ENCODE data around the gene PNPLA7. TPM values are rescaled to one million over a fixed set of nuclear protein-coding genes. Genes with fewer than 3 reads are reported as not detected.
"Not testable (repeated sequence)": the region's sequence is repeated elsewhere in the genome, so short reads cannot be mapped to it uniquely, and the experiment has no call there.

PNPLA7 gene
- total RNA-seq, 1 donor from 2014 or later: 0.79 TPM

- no peak for DNase-seq (ENCODE audit: low read depth in 2 of 2)
Observed at GRCh38 chr9:137516144-137516917, 33.9 kb downstream of the PNPLA7 start.

DNA sequence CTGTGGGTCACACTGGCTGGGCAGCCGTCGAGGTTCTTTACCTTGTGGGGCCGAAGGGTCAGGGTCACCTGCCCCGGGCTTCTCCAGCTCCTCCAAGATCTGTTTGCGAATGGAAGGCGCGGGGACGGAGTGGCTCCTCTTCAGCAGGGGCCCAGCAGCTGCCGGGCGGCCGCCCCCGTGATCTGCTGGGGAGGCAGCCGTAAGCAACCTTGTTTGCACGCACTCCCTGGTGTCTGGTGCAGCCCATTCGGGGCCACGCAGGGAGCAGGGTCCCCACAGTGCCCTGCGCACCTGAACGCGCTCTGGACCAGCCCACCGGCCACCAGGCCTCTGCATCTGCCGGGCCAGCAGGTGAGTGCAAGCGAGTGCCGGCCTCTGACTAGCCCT is 34.9 kb downstream of the PNPLA7 start:
- DNase-seq (ENCODE audit: low read depth in 2 of 2): no peak

- no peak for DNase-seq (ENCODE audit: low read depth in 2 of 2)
Observed at GRCh38 chr9:137514691-137515337, 35.4 kb downstream of the PNPLA7 start.

GRCh38 chr9:137513801-137514570 is 36.2 kb downstream of the PNPLA7 start:
- not testable (repeated sequence) for DNase-seq (ENCODE audit: low read depth in 2 of 2)

DNA sequence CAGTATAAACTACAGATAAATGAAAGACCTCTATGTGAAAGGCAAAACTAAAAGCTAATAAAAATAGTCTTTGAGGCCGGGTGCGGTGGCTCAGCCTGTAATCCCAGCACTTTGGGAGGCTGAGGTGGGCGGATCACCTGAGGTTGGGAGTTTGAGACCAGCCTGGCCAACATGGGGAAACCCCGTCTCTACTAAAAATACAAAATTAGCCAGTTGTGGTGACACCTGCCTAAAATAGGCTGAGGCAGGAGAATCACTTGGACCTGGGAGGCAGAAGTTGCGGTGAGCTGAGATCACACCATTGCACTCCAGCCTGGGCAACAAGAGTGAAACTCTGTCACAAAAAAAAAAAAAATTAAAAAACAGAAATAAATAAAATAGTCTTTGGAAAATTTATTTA is 37.1 kb downstream of the PNPLA7 start:
- DNase-seq (ENCODE audit: low read depth in 2 of 2): not testable (repeated sequence)

DNA sequence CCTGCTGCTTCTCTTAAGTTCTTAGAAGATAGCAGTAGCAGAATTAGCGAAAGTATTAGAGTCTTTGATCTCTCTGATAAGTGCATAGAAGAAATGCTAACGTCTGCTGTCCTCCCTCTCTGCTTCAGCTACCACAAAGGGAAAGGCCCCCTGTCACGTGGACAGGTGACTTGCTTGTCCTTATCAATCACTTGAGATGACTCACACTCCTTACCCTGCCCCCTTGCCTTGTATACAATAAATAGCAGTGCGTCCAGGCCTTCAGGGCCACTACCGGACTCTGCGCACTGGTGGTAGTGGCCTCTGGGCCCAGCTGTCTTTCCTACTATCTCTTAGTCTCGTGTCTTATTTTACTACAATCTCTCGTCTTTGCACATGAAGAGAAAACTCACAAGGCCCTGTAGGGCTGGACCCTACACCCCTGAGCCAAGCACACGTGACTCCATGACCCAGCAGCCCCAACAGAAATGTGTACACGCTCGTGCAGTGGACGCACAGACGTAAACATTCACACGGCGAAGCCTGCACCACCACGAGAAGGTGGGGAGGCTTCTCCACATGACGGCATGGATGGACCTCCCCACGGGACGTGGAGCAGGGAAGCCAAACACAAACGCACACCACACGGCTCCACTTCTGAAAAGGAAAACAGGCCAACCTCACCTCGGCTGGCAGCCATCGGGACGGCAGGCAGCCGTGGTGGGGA is 38.3 kb downstream of the PNPLA7 start:
- DNase-seq (ENCODE audit: low read depth in 2 of 2): no peak

- not testable (repeated sequence) for DNase-seq (ENCODE audit: low read depth in 2 of 2)
Observed at GRCh38 chr9:137511126-137511525, 39.1 kb downstream of the PNPLA7 start.

DNA sequence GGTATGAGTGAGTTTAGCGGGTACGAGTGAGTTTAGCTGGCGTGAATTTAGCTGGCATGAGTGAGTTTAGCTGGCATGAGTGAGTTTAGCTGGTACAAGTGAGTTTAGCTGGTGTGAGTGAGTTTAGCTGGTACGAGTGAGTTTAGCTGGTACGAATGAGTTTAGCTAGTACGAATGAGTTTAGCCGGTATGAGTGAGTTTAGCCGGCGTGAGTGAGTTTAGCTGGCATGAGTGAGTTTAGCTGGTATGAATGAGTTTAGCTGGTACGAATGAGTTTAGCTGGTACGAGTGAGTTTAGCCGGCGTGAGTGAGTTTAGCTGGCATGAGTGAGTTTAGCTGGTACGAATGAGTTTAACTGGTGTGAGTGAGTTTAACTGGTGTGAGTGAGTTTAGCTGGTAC is 41.0 kb downstream of the PNPLA7 start:
- no peak for DNase-seq (ENCODE audit: low read depth in 2 of 2)

DNA sequence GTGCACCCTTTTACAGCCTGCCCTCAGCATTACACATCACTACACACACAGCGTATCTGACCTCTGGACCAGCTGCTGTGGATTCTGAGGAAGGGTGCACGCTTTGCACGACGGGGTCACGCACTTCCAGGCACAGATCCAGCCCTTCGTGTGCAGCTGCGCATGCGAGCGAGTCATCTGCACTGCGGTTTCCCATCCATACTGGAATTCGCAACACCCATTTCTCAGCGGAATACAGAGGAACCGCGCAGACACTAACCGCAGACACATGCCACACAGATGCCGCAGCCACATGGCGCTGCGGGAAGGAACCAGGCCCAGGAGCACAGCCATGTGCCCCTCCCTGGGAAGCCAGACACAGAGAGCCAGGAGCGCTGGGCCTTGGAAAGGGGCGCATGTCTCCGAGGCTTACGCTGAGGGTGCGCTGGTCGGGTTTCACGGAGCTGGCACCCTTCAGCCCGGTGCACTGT is 43.5 kb downstream of the PNPLA7 start:
- no peak for DNase-seq (ENCODE audit: low read depth in 2 of 2)

GRCh38 chr9:137506274-137506673 is 43.9 kb downstream of the PNPLA7 start:
- DNase-seq (ENCODE audit: low read depth in 2 of 2): no peak

DNA sequence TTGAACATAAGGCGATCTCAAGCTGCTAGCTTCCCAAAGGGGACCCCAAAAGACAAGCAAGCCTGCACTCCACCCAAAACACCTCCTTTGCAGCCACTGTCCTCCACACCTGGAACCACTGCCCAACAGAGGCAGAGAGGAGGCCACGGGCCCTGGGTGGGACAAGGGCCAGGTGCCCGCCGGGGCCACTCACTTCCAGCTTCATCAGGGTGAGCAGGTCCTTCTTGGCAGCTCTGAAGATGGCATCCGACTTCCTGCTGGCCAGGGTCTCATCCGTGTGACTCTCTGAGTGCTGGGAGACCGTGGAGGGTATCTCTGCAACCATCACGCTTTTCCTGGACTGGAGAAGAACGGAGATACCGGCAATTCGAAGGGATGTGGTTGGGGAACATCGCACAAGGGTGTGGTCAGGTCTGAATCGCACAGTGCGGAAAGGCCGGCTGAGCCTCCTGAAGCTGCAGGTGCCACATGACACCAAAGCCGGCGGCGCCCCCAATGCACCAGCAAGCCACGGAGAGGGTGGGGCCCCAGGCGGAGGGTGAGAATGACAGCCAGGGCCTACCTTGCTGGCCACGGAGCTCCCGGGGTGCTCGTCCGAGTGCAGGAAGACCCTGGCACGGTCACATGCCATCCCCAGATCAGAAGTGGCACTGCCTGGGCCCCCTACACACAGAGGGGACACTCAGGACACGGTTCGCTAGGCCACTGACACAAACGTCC is 44.6 kb downstream of the PNPLA7 start:
- no peak for DNase-seq (ENCODE audit: low read depth in 2 of 2)

DNA sequence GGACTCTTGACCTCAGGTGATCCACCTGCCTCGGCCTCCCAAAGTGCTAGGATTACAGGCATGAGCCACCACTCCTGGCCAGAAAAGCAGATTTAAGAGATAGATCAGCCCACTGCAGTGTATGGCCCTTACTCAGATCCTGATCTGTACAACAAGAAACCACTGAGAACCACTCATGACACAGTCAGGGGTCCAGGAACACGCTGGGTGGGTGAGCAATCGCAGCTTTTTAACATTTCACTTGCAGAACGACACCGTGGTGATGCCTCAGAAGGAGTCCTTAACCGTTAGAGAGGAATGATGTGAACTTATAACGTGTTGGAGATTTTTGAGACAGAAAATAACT is 45.8 kb downstream of the PNPLA7 start:
- no peak for DNase-seq (ENCODE audit: low read depth in 2 of 2)

DNA sequence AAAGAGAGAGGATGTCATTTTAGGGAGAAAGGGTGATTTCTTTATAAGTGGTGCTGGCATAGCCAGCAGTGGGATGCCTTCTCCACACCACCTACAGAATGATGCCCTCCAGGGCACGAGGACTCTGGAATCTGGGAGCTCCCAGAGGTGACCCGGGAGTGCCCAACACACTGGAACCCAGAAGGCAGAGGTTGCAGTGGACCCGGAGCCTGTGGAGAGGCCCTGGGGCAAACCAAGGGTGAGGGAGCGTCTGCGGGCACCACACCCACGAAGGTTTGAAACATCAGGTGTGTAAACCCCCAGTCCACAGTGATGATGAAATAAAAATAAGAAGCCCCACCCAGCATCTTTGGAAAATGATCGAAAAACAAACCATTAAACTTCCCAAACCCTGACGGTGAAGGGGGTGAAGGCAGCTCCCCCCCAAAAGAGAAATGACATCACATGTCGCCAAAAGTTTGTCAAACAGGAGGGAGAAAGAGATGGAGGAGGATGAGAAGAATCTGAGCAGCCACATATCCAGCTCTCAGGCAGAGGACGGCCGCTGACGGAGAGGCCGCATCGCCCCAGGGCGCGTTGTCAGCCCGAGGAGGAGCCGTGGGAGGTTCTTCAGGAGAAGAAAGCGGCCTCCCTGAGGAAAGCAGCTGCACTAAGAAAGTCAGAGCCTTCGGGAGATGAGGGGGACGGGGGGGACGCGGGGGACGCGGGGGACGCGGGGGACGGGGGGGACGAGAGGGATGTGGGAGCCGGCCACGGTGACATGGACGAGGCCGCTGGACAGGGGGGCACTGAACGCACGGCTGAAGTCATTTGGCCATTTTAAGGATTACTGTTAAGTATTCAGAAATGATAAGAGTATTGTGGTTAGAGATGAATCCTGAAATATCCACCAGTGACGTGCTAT is 47.9 kb downstream of the PNPLA7 start:
- no peak for DNase-seq (ENCODE audit: low read depth in 2 of 2)

DNA sequence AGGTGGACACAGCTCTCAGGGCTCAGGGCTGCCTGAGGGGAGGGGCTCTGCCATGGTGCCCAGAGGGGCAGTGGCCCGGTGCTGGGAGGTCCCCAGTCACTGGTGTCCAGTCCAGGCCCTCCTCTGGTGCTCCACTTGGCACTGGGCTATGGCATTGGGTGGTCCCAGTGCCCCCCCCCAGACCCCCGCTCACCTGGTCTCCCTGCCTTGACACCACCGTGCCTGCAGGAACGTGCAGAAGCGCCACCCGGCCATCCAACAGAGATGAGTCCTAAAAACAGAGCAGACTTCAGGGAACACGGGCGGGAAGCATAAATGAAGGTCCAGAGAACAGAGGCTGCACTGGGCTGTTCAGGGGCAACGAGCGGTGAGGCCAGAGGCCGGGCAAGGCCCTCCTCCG is 48.7 kb downstream of the PNPLA7 start:
- no peak for DNase-seq (ENCODE audit: low read depth in 2 of 2)

GRCh38 chr9:137500666-137501397 is 49.4 kb downstream of the PNPLA7 start:
- DNase-seq (ENCODE audit: low read depth in 2 of 2): no peak

- no peak for DNase-seq (ENCODE audit: low read depth in 2 of 2)
Observed at GRCh38 chr9:137499858-137500661, 50.1 kb downstream of the PNPLA7 start.

GRCh38 chr9:137499416-137499815 is 50.8 kb downstream of the PNPLA7 start:
- no peak for DNase-seq (ENCODE audit: low read depth in 2 of 2)

- no peak for DNase-seq (ENCODE audit: low read depth in 2 of 2)
Observed at GRCh38 chr9:137498720-137499150, 51.5 kb downstream of the PNPLA7 start.

Data from lung microvascular endothelial cell (primary cell).